ENCODE measurements around the gene GRB2.

The GRB2 gene

GRCh38 chr17:75317671-75318070 is 87.8 kb downstream of the GRB2 start:
- no peak for TF ChIP-seq CTCF (IDR thresholded peaks at IDR 0.05)
- Histone ChIP-seq H3K4me3 (ENCODE audit: low read depth in 1 of 2, low read length in 1 of 2) (no peak overlapping the region), H3K27ac (peak overlapping the region; percentile 69), H3K27me3 (no peaks in the 10 kb centered on the region), H3K9me3 (no peaks in the 10 kb centered on the region), H3K36me3 (peaks cover 55% of the 10 kb centered on the region), H3K4me1 (ENCODE audit: control insufficient read depth in 1 of 2, insufficient read depth in 1 of 2, low read depth in 1 of 2, low read length in 1 of 2) (peaks cover 26 to 32% of the 10 kb centered on the region in 2 experiments)

- no peak overlapping the region for H3K4me3 ChIP-seq (ENCODE audit: low read depth in 1 of 2, low read length in 1 of 2)
- peaks cover 41% of the 10 kb centered on the region for H3K36me3 ChIP-seq
- H3K4me1 ChIP-seq (ENCODE audit: control insufficient read depth in 1 of 2, insufficient read depth in 1 of 2, low read depth in 1 of 2, low read length in 1 of 2), result peaks cover 37 to 46% of the 10 kb centered on the region in 2 experiments
- H3K9me3 ChIP-seq, result no peaks in the 10 kb centered on the region
- peak overlapping the region; percentile 54 for H3K27ac ChIP-seq
- H3K27me3 ChIP-seq, result no peaks in the 10 kb centered on the region
- no peak for TF ChIP-seq CTCF (IDR thresholded peaks at IDR 0.05)
These were observed 89.2 kb downstream of the GRB2 start for GRCh38 chr17:75316253-75316652.

GRCh38 chr17:75315541-75316243 is 89.8 kb downstream of the GRB2 start:
- peak overlapping the region; percentile 54 for H3K27ac ChIP-seq
- no peak overlapping the region for H3K4me3 ChIP-seq (ENCODE audit: low read depth in 1 of 2, low read length in 1 of 2)
- peaks cover 35% of the 10 kb centered on the region for H3K36me3 ChIP-seq
- H3K9me3 ChIP-seq, result no peaks in the 10 kb centered on the region
- TF ChIP-seq CTCF (IDR thresholded peaks at IDR 0.05), result no peak
- H3K4me1 ChIP-seq (ENCODE audit: control insufficient read depth in 1 of 2, insufficient read depth in 1 of 2, low read depth in 1 of 2, low read length in 1 of 2), result peaks cover 43 to 52% of the 10 kb centered on the region in 2 experiments
- no peaks in the 10 kb centered on the region for H3K27me3 ChIP-seq

- Histone ChIP-seq H3K4me1 (ENCODE audit: control insufficient read depth in 1 of 2, insufficient read depth in 1 of 2, low read depth in 1 of 2, low read length in 1 of 2) (peaks cover 60 to 68% of the 10 kb centered on the region in 2 experiments), H3K4me3 (ENCODE audit: low read depth in 1 of 2, low read length in 1 of 2) (peak overlapping the region; percentile 8 to 21), H3K27me3 (no peaks in the 10 kb centered on the region), H3K27ac (peak overlapping the region; percentile 96), H3K9me3 (no peaks in the 10 kb centered on the region), H3K36me3 (peaks cover 20% of the 10 kb centered on the region)
- no peak for TF ChIP-seq CTCF (IDR thresholded peaks at IDR 0.05)
These were observed 91.4 kb downstream of the GRB2 start for GRCh38 chr17:75313941-75314551.

- Histone ChIP-seq H3K4me1 (ENCODE audit: control insufficient read depth in 1 of 2, insufficient read depth in 1 of 2, low read depth in 1 of 2, low read length in 1 of 2) (peaks cover 70 to 74% of the 10 kb centered on the region in 2 experiments), H3K27me3 (no peaks in the 10 kb centered on the region), H3K9me3 (no peaks in the 10 kb centered on the region), H3K4me3 (ENCODE audit: low read depth in 1 of 2, low read length in 1 of 2) (peak overlapping the region; percentile 32 to 45), H3K27ac (peak overlapping the region; percentile 96), H3K36me3 (no peaks in the 10 kb centered on the region)
- TF ChIP-seq CTCF (IDR thresholded peaks at IDR 0.05), result no peak
These were observed 96.5 kb downstream of the GRB2 start for GRCh38 chr17:75308732-75309629.

Data from neutrophil (primary cell).